HG03196 (cell line): ENCODE measurements around the gene GLRA3.
A peak's percentile ranks its signal among the peaks of the same experiment; 100 is the strongest.
"Not testable (repeated sequence)": the region's sequence is repeated elsewhere in the genome, so short reads cannot be mapped to it uniquely, and the experiment has no call there.

Source experiments
- ATAC-seq: cut with Tn5 transposase; IDR thresholded peaks from one replicate; pipeline ENCODE4 v1.9.1; 2021; ENCODE audit not compliant: unreplicated experiment

GLRA3 gene

DNA sequence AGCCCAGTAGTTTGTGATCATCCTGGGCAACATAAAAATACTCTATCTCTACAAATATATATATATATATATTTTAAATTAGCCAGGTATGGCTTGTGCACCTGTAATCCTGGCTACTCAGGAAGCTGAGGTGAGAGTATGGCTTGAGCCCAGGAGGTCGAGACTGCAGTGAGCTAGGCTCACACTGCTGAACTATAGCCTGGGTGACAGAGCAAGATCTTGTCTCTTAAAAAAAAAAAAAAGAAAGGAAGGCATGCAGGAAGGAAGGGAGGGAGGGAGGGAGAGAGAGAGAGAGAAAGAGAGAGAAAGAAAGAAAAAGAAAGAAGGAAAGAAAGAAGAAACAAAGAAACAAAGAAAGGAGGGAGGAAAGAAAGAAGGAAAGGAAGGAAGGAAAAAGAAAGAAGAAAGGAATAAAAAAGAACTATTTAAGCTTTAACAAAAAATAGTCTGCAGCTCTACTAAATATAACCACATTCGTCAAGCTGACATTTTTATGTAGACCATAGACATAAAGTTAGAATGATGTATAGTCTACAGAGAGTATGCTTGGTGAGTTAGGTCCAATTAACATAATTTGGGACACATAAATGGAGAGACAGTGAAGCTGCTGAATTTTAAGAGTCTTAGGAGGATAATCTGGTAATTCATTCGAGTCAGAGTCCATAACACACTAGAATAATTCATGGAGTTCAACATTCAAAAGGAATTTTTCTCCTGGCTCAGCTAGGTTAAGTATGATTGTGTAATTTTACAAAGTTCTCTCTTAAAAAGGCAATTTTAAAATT, 111.9 kb downstream of the GLRA3 start:
- ATAC-seq = no peak

- peak; percentile 96 for ATAC-seq
Measured at GRCh38 chr4:174714393-174715211, 114.4 kb downstream of the GLRA3 start.

- ATAC-seq = no peak
Measured at GRCh38 chr4:174713821-174714220, 115.2 kb downstream of the GLRA3 start.

DNA sequence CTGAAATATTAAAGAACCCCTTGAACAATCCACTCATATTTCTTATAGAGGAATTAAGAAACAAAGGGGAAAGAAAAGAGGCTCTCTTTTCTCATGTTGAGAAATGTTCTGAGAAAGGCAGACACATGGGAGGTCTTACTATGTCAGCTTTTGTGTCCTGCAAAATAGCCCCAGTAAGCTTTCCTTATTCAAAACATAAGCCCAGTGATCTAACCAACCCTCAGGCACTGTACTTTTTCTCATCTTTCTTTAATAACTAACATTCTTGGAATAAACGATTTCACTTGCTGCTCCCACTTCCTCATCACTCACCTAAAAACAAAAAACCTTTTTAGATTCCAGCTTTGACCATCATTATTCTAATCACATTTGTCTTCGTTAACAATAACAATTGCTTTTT, 115.9 kb downstream of the GLRA3 start:
- ATAC-seq = no peak

GRCh38 chr4:174709526-174709925, 119.5 kb downstream of the GLRA3 start:
- ATAC-seq = no peak

GRCh38 chr4:174708381-174708780, 120.7 kb downstream of the GLRA3 start:
- ATAC-seq = no peak

- ATAC-seq = no peak
Measured at GRCh38 chr4:174707902-174708301, 121.1 kb downstream of the GLRA3 start.

DNA sequence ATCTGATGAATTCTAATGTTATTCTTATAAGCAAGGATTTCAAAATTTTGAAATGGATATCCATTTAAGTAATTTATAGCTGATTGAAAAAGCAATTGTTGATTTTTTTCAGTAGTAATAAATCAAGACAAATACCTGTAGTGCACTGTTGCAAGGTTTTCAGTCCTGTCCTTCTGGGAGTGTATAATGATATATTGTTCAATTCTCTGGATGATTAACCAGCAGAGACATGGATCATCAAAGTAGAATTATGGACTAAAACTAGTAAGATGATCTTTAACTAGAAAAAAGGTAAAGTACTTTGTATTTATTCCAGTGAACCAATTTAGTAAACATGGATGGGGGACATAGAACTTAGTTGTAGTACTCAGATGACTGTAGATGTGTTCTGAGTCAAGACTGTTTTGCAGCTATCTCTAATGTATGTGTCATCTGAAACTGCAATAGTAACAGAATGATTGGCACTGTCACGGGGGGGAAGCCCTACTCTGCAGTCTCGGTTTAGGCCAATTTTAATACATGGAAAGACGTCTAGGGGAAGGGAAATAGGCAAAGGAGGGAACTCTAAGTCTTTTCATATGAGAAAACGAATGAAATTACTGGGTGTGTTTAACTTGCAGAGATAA, 121.9 kb downstream of the GLRA3 start:
- ATAC-seq = peak; percentile 99

- ATAC-seq = no peak
Measured at GRCh38 chr4:174702979-174703478, 126.0 kb downstream of the GLRA3 start.

- ATAC-seq = no peak
Measured at GRCh38 chr4:174699654-174700053, 129.4 kb downstream of the GLRA3 start.

GRCh38 chr4:174697896-174698295, 131.2 kb downstream of the GLRA3 start:
- ATAC-seq = no peak

GRCh38 chr4:174697202-174697601, 131.8 kb downstream of the GLRA3 start:
- no peak for ATAC-seq

GRCh38 chr4:174696657-174697056, 132.4 kb downstream of the GLRA3 start:
- ATAC-seq = no peak

GRCh38 chr4:174691876-174692275, 137.2 kb downstream of the GLRA3 start:
- not testable (repeated sequence) for ATAC-seq

- ATAC-seq = no peak
Measured at GRCh38 chr4:174690665-174691064, 138.4 kb downstream of the GLRA3 start.

GRCh38 chr4:174689618-174690017, 139.4 kb downstream of the GLRA3 start:
- ATAC-seq = no peak

DNA sequence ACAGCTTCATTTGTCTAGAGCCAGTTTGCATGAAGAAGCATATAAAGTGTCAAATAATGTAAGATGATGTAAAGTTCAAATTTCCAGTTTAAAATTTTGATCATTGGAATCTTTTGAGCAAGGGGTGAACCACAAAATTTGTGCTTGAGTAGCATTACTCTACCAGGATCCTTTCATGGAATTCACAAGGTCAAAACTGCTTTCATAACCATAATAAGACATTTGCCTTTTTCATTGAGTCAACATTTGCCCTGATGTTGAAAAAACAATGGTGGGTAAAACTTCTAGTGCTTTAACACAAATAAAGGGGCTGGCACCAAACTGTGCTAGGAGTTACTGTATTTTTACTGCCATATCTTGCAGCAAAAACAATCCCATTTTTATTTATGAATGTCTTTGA, 142.2 kb downstream of the GLRA3 start:
- ATAC-seq = no peak

DNA sequence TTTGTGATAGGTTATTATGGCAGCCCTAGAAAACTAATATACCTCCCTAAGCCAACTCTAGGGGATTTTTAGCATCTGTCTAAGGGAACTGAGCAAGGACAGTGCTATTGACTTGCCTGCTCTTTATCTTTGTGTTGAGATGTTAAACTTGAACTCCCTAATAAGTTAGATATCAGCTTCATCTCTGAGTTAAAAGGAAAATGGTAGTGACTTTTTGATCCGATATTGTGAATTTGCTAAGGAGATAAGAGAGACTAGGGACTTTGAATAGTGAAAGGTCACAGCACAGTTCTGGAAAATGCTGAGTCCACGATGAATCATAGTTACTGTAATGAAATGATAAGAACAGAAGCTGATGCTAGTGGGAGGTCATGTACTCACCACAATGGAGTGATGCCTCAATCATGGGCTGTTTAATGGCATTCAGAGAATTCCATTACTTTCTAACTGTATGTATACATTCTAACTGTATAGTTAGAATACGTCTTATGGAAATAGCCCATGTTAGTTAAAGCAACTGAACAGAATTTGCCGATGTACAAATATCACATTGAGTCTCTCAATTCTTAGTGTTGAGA, 147.2 kb downstream of the GLRA3 start:
- no peak for ATAC-seq

- ATAC-seq = no peak
Measured at GRCh38 chr4:174674305-174674840, 154.7 kb downstream of the GLRA3 start.

GRCh38 chr4:174673865-174674264, 155.2 kb downstream of the GLRA3 start:
- no peak for ATAC-seq

- no peak for ATAC-seq
Measured at GRCh38 chr4:174672276-174672675, 156.8 kb downstream of the GLRA3 start.
